Thyroid gland (tissue), 4 donors: ENCODE data around the gene BRD3. TPM values are rescaled to one million over a fixed set of nuclear protein-coding genes. Genes with fewer than 3 reads are reported as not detected.

Source experiments
- DNase-seq, 2 donors: peaks; one replicate each; pipeline ENCODE4 v3.0.0-alpha.2; 2019
- H3K27ac ChIP-seq, 3 donors: fragments of 200-600 bp; sonication (generic); 1 replicate in 2 of 3; 2 replicates in 1 of 3; pipeline ENCODE4 v1.5.1; 2016 to 2019; ENCODE audit warnings: mild to moderate bottlenecking in 1 of 3, moderate library complexity in 1 of 3
- H3K27me3 ChIP-seq: fragments of 200-600 bp; sonication (generic); one replicate; pipeline ENCODE4 v1.5.1; 2019
- H3K36me3 ChIP-seq, 2 donors: fragments of 200-600 bp; sonication (generic); one replicate each; pipeline ENCODE4 v1.5.1; 2016 to 2019
- H3K4me1 ChIP-seq, 2 donors: fragments of 200-600 bp; sonication (generic); one replicate each; pipeline ENCODE4 v1.5.1; 2017 to 2019
- H3K4me3 ChIP-seq, 3 donors: fragments of 200-600 bp; sonication (generic); replicated peaks in 1 of 3; 1 replicate in 2 of 3; 2 replicates in 1 of 3; pipeline ENCODE4 v1.5.1; 2016; ENCODE audit warnings: mild to moderate bottlenecking in 1 of 3
- H3K9me3 ChIP-seq: fragments of 200-600 bp; sonication (generic); one replicate; pipeline ENCODE4 v1.5.1; 2017
- POLR2A ChIP-seq, 2 donors: fragments of 450-650 bp; IDR thresholded peaks; one replicate each; pipeline ENCODE4 v1.6.1; 2017; ENCODE audit warnings: antibody characterized with exemption in 2 of 2, mild to moderate bottlenecking in 2 of 2, moderate library complexity in 1 of 2
- WGBS, 2 donors: methylation state at CpG; one replicate each; pipeline ENCODE4 v1.1.5; 2017; 5-methylcytosine and 5-hydroxymethylcytosine counted together
- intact Hi-C: fragments of 100-400 bp; cut with DNase I; formaldehyde crosslinking; loops from one replicate; pipeline ENCODE4 v1.15.1; 2023
- total RNA-seq, 4 donors: library from RNA; depleted of rRNA; stranded (reverse); fragments of >200 nt; gene quantifications; one replicate each; pipeline ENCODE4 v1.2.3, GENCODE V29; 2016
- TF ChIP-seq, protein P1 (sequence below), 6 experiments: fragments of 200-600 bp in 3 of 6; fragments of 450-650 bp in 3 of 6; sonication (generic) in 3 of 6; IDR thresholded peaks; one replicate each; pipeline ENCODE4 v1.5.1; 2016 to 2019; ENCODE audit warnings: antibody characterized with exemption in 6 of 6, mild to moderate bottlenecking in 2 of 6, inconsistent platforms in 1 of 6, moderate library complexity in 1 of 6

BRD3 gene
- total RNA-seq, 4 donors from 2014 or later, result 21.6 to 42.7 (median 28.7) TPM

DNA sequence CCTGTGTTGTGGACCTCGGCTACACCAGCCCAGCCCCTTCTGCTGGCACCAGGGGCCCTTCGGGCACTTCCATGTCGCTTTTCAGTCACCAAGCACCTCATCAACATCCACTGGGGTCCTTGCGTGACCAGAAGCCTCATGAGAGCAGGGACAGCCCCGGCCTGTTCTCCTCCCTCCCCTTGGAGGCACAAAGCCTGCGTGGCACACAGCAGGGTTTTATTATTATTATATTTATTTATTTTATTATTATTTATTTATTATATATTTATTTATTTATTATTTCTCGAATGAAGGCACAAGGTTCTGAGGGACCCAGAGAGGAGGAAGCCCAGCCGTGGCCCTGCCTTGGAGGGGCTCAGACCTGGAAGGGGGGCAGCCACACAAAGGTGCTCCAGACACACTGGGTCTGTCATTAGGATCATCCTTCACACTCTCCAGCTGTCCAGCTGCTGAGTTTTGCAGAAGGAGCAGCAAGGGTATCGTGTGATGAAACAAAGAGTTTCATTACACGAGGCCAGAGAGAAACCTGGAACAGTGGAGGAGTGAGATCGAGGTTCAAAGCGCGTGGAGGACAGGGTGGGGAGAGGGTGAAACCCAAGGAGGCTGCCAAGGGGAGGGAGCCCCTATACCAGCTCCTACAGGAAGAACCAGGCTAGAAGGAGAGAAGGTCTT is 80.9 kb downstream of the BRD3 start:
- Histone ChIP-seq H3K27ac (no peak overlapping the region), H3K4me3 (no peak overlapping the region), H3K4me1 (peaks cover 17 to 25% of the 10 kb centered on the region in 2 donors), H3K36me3 (no peaks in the 10 kb centered on the region), H3K9me3 (no peaks in the 10 kb centered on the region), H3K27me3 (no peaks in the 10 kb centered on the region)
- intact Hi-C loops, result no loop called here
- WGBS, 2 donors, result 93 to 94% methylated on average over 13 of the region's 13 CpGs
- DNase-seq, result no peak
- TF ChIP-seq POLR2A (IDR thresholded peaks at IDR 0.05), result no peak
- TF ChIP-seq, protein P1, sequence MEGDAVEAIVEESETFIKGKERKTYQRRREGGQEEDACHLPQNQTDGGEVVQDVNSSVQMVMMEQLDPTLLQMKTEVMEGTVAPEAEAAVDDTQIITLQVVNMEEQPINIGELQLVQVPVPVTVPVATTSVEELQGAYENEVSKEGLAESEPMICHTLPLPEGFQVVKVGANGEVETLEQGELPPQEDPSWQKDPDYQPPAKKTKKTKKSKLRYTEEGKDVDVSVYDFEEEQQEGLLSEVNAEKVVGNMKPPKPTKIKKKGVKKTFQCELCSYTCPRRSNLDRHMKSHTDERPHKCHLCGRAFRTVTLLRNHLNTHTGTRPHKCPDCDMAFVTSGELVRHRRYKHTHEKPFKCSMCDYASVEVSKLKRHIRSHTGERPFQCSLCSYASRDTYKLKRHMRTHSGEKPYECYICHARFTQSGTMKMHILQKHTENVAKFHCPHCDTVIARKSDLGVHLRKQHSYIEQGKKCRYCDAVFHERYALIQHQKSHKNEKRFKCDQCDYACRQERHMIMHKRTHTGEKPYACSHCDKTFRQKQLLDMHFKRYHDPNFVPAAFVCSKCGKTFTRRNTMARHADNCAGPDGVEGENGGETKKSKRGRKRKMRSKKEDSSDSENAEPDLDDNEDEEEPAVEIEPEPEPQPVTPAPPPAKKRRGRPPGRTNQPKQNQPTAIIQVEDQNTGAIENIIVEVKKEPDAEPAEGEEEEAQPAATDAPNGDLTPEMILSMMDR (IDR thresholded peaks at IDR 0.05), result no peak

DNA sequence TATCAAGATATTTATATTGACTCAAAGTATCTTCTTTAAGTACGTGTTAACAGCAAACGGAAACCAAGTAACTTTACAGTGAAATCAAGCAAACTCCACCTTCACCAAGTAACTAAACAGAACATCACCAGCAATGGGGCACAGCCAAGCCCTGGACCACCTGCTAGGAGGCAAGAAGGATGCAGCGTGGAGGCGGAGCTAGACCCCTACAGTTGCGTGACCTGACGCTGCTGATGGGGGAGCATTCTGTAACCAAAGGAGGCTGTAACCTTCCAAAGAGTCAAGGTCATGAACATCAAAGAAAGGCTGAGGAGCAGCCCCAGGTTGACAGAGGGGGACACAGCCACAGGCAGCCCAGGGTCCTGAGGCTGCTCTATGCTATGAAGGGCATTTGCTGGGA is 81.8 kb downstream of the BRD3 start:
- 70 to 80% methylated on average over 6 of the region's 6 CpGs for WGBS, 2 donors
- no peak overlapping the region for H3K27ac ChIP-seq
- no peak for DNase-seq
- H3K36me3 ChIP-seq, result no peaks in the 10 kb centered on the region
- intact Hi-C loops, result no loop called here
- TF ChIP-seq, protein P1 (IDR thresholded peaks at IDR 0.05), result no peak
- no peak for TF ChIP-seq POLR2A (IDR thresholded peaks at IDR 0.05)
- H3K27me3 ChIP-seq, result no peaks in the 10 kb centered on the region
- no peaks in the 10 kb centered on the region for H3K9me3 ChIP-seq
- no peak overlapping the region for H3K4me3 ChIP-seq
- peaks cover 15 to 23% of the 10 kb centered on the region in 2 donors for H3K4me1 ChIP-seq

DNA sequence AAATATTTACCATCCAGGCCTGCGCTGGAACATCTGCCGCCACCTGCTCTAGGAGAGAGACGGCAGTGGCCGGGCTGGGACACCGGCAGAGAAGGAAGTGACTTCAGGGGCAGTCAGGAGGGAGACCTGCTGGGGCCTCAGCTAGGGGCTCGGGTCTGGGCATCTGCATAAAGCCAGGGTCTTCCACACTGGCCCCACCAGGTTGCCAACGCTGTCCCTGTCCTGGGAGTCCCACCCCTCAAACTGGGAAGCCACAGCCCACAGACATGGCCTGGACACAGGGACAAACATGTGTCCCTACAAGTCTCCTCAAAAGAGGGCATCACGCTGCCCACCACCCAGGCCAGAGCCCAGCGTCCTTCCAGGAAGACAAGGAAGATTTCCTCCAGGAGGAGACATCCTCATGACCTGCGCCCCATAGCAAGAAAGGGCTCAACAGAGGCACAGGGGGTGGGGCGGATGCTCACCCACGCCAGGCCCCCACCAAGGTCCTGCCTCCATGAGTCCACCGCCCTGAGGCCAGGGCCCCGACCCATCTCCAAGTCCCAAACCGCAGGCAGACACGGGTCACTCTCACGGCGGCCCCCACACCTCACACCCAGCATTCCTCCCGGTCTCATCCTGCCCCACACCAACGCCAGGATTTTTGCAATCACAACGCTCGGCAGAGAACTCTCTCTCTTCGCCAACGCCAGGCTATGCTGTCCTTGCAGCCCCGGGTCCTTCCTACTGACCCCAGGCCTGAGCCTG is 84.7 kb downstream of the BRD3 start:
- intact Hi-C loops, result no loop called here
- TF ChIP-seq POLR2A (IDR thresholded peaks at IDR 0.05), result no peak
- TF ChIP-seq, protein P1 (IDR thresholded peaks at IDR 0.05), result no peak
- DNase-seq, result no peak
- no peaks in the 10 kb centered on the region for H3K36me3 ChIP-seq
- H3K27ac ChIP-seq, result no peak overlapping the region
- 89 to 95% methylated on average over 17 to 25 of the region's 25 CpGs for WGBS, 2 donors
- H3K4me3 ChIP-seq, result no peak overlapping the region
- peaks cover 0 to 20% of the 10 kb centered on the region in 2 donors for H3K4me1 ChIP-seq
- H3K9me3 ChIP-seq, result no peaks in the 10 kb centered on the region
- no peaks in the 10 kb centered on the region for H3K27me3 ChIP-seq

DNA sequence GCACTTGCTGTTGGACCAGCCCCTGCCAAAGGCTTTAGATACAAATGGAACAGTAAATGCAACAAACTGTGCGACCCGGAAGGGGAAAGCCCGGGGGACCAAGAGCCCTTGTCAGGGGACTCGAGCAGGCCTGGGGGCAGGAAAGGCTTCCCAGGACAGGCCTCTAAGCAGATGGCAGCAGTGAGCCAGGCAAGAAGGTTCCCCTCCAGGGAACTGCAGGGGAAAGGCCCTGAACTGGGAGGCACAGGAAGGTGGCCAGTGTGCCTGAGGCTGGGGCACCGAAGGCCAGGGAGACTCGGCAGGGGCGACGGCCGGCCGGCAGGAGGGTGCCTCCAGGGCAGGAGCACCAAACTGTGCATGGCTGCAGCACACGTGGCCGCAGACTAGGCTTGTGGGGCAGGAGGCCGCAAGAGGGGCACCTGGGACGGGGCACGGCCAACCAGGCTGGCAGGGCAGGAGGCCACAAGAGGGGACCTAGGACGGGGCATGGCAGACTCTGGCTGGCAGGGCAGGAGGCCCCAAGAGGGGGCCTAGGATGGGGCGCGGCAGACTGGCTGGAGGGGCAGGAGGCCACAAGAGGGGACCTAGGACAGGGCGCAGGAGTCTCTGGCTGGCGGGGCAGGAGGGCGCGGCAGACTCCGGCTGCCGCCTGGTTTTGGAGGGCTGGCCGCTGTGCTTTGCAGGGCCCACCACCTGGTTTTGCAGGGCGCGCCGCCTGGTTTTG is 85.7 kb downstream of the BRD3 start:
- WGBS, 2 donors, result 80 to 90% methylated on average over 26 to 27 of the region's 28 CpGs
- intact Hi-C loops, result no loop called here
- Histone ChIP-seq H3K27me3 (no peaks in the 10 kb centered on the region), H3K36me3 (no peaks in the 10 kb centered on the region), H3K4me3 (no peak overlapping the region), H3K4me1 (peaks cover 0 to 20% of the 10 kb centered on the region in 2 donors), H3K9me3 (no peaks in the 10 kb centered on the region), H3K27ac (no peak overlapping the region)
- DNase-seq, result no peak
- TF ChIP-seq, protein P1 (IDR thresholded peaks at IDR 0.05), result no peak
- TF ChIP-seq POLR2A (IDR thresholded peaks at IDR 0.05), result no peak
